Panc1 (cell line): ENCODE measurements around the gene PHKB. TPM values are rescaled to one million over a fixed set of nuclear protein-coding genes. Genes with fewer than 3 reads are reported as not detected.
"Not testable (repeated sequence)": the region's sequence is repeated elsewhere in the genome, so short reads cannot be mapped to it uniquely, and the experiment has no call there.

Experiments
- ATAC-seq: fragments of 200-7000 bp; cut with Tn5 transposase; 2 replicates; pipeline ENCODE4 v1.9.1; 2020; ENCODE audit warnings: mild to moderate bottlenecking, moderate library complexity
- BruUV-seq: library from RNA; stranded (reverse); fragments of 400-500 nt; replicated peaks from 2 replicates; lab custom pipeline; 2021; lab: Mats Ljungman, UMichigan
- CTCF ChIA-PET: fragments of 300-600 bp; sonication (Branson Sonifier 250); formaldehyde crosslinking; loops from one replicate; lab custom pipeline; 2022; ENCODE audit warnings: antibody characterized with exemption; lab: Charles Lee
- POLR2A ChIA-PET: fragments of 300-600 bp; sonication (Branson Sonifier 250); formaldehyde crosslinking; loops from one replicate; lab custom pipeline; 2022; ENCODE audit warnings: antibody characterized with exemption; lab: Charles Lee
- DNase-seq: peaks from one replicate; pipeline ENCODE4 v3.0.0-alpha.2; 2010; ENCODE audit warnings: low read depth, low spot score
- H3K27ac ChIP-seq: 2 replicates; pipeline ENCODE4 v1.5.1; 2011; ENCODE audit warnings: mild to moderate bottlenecking, low read length, inconsistent platforms
- H3K27me3 ChIP-seq: fragments of 200-500 bp; sonication (Bioruptor generic); 2 replicates; pipeline ENCODE4 v1.6.0; 2014; ENCODE audit warnings: low read length, inconsistent platforms; ENCODE audit not compliant: control insufficient read depth, insufficient read depth
- H3K36me3 ChIP-seq: fragments of 200-500 bp; sonication (Bioruptor generic); 2 replicates; pipeline ENCODE4 v1.5.1; 2014; ENCODE audit warnings: inconsistent platforms, mild to moderate bottlenecking, low read length, moderate library complexity; ENCODE audit not compliant: control insufficient read depth, insufficient read depth
- H3K4me1 ChIP-seq: 2 replicates; pipeline ENCODE4 v1.5.1; 2011; ENCODE audit warnings: inconsistent platforms, mild to moderate bottlenecking, low read length, moderate library complexity; ENCODE audit not compliant: control insufficient read depth, insufficient read depth
- H3K4me3 ChIP-seq, 2 experiments: 2 replicates each; pipeline ENCODE4 v1.5.1; 2011 to 2012; ENCODE audit warnings: low read depth in 2 of 2, low read length in 2 of 2, mild to moderate bottlenecking in 2 of 2, inconsistent platforms in 1 of 2, moderate library complexity in 1 of 2
- H3K9me3 ChIP-seq: fragments of 200-500 bp; sonication (Bioruptor generic); 2 replicates; pipeline ENCODE4 v1.5.1; 2014; ENCODE audit warnings: low read depth, mild to moderate bottlenecking, inconsistent platforms, low read length, moderate library complexity; ENCODE audit not compliant: control insufficient read depth, insufficient read depth
- CTCF ChIP-seq: fragments of 450-650 bp; IDR thresholded peaks from 2 replicates; pipeline ENCODE4 v1.5.1; 2017; ENCODE audit warnings: mild to moderate bottlenecking
- POLR2AphosphoS5 ChIP-seq: IDR thresholded peaks from 2 replicates; pipeline ENCODE4 v1.6.1; 2012; ENCODE audit warnings: mild to moderate bottlenecking, low read depth, low read length, moderate library complexity
- SIN3A ChIP-seq: IDR thresholded peaks from 2 replicates; pipeline ENCODE4 v1.6.1; 2012; ENCODE audit warnings: low read depth, mild to moderate bottlenecking, low read length, moderate library complexity, borderline replicate concordance; ENCODE audit not compliant: insufficient read depth
- TCF7L2 ChIP-seq: IDR thresholded peaks from 2 replicates; pipeline ENCODE4 v1.6.1; 2011; ENCODE audit warnings: mild to moderate bottlenecking, low read depth, low read length, inconsistent platforms
- in situ Hi-C: cut with HindIII; loops from 2 replicates; pipeline ENCODE4 v1.10.0; 2016; ENCODE audit warnings: low sequenced_read_pairs, low pct_unique_long_range_greater_than_20kb
- intact Hi-C: fragments of 100-400 bp; cut with micrococcal nuclease; formaldehyde crosslinking; loops from one replicate; pipeline ENCODE4 v1.10.0; 2022; ENCODE audit not compliant: unreplicated experiment
- total RNA-seq: library from RNA; stranded (reverse); gene quantifications from one replicate; pipeline ENCODE4 v1.2.1, GENCODE V29; 2021; ENCODE audit not compliant: unreplicated experiment
- TF ChIP-seq, protein P1 (sequence below), 2 experiments: IDR thresholded peaks; 2 replicates each; pipeline ENCODE4 v1.6.1; 2011 to 2012; ENCODE audit warnings: low read depth in 2 of 2, control low read depth in 1 of 2, low read length in 1 of 2, mild to moderate bottlenecking in 1 of 2, moderate library complexity in 1 of 2; ENCODE audit not compliant: insufficient read depth in 1 of 2

Gene PHKB
- total RNA-seq, 1 experiment from 2014 or later: 29.5 TPM

DNA sequence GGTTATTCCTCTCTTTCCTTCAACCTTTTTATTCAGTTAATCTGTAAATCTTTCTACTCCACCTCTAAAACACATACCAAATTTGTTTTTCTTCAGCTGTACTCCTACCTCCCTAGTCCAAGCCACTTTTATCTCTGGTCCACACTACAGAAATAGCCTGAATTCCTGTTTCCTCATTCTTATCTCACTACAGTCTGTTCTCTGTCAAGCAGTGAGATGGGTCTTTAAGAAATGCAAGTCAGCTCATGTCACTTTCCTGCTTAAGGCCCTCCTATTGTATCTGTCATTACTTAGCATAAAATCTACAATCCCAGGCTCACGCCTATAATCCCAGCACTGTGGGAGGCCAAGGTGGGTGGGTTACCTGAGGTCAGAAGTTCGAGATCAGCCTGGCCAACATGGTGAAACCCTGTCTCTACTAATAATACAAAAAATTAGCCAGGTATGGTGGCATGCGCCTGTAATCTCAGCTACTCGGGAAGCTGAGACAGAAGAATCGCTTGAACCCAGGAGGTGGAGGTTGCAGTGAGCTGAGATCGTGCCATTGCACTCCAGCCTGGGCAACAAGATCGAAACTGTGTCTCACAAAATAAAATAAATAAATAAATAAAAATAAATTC, 7.0 kb downstream of the PHKB start:
- H3K4me3 ChIP-seq, POLR2A ChIA-PET, H3K4me1 ChIP-seq, in situ Hi-C loops, H3K27me3 ChIP-seq, H3K27ac ChIP-seq, DNase-seq, H3K9me3 ChIP-seq, CTCF ChIA-PET, ATAC-seq, BruUV-seq, H3K36me3 ChIP-seq: not testable (repeated sequence)
- intact Hi-C loops: loop anchor here (10.0 kb wide), 1 partner anchor 323 kb away; the partner anchor contains the start of gene NETO2

GRCh38 chr16:47469227-47469626, 8.1 kb downstream of the PHKB start:
- H3K4me3 ChIP-seq: no peak overlapping the region
- H3K4me1 ChIP-seq: no peaks in the 10 kb centered on the region
- H3K36me3 ChIP-seq: no peaks in the 10 kb centered on the region
- BruUV-seq: no TSS peak
- H3K27ac ChIP-seq: no peak overlapping the region
- H3K27me3 ChIP-seq: no peaks in the 10 kb centered on the region
- POLR2A ChIA-PET: no interaction called here
- no peak for TF ChIP-seq CTCF
- no peak for TF ChIP-seq POLR2AphosphoS5
- no peak for TF ChIP-seq TCF7L2
- no peak for TF ChIP-seq SIN3A
- TF ChIP-seq, protein P1, sequence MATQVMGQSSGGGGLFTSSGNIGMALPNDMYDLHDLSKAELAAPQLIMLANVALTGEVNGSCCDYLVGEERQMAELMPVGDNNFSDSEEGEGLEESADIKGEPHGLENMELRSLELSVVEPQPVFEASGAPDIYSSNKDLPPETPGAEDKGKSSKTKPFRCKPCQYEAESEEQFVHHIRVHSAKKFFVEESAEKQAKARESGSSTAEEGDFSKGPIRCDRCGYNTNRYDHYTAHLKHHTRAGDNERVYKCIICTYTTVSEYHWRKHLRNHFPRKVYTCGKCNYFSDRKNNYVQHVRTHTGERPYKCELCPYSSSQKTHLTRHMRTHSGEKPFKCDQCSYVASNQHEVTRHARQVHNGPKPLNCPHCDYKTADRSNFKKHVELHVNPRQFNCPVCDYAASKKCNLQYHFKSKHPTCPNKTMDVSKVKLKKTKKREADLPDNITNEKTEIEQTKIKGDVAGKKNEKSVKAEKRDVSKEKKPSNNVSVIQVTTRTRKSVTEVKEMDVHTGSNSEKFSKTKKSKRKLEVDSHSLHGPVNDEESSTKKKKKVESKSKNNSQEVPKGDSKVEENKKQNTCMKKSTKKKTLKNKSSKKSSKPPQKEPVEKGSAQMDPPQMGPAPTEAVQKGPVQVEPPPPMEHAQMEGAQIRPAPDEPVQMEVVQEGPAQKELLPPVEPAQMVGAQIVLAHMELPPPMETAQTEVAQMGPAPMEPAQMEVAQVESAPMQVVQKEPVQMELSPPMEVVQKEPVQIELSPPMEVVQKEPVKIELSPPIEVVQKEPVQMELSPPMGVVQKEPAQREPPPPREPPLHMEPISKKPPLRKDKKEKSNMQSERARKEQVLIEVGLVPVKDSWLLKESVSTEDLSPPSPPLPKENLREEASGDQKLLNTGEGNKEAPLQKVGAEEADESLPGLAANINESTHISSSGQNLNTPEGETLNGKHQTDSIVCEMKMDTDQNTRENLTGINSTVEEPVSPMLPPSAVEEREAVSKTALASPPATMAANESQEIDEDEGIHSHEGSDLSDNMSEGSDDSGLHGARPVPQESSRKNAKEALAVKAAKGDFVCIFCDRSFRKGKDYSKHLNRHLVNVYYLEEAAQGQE (IDR thresholded peaks at IDR 0.05; ENCODE audit: insufficient read depth in 1 of 2, low read depth in 2 of 2, low read length in 1 of 2): no peak
- ATAC-seq (no peak), DNase-seq (no peak)
- intact Hi-C loops (loop anchor here (10.0 kb wide), 1 partner anchor 324 kb away; the partner anchor contains the start of gene NETO2), in situ Hi-C loops (no loop called here)
- CTCF ChIA-PET: no interaction called here
- no peaks in the 10 kb centered on the region for H3K9me3 ChIP-seq

DNA sequence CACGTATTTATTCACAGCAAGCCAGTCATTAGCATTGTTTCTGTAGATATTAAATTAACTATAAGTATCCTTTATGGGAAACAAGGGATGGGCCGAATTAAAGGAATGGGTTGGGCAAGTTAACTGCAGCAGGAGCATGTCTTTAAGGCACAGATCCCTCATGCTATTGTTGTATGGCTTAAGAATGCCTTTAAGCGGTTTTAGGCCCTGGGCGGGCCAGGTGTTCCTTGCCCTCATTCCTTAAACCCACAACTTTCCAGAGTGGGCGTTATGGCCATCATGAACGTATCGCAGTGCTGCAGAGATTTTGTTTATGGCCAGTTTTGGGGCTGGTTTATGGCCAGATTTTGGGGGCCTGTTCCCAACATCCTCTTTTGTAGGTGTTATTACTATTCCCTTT, 9.1 kb downstream of the PHKB start:
- no TSS peak for BruUV-seq
- H3K27me3 ChIP-seq: no peaks in the 10 kb centered on the region
- intact Hi-C loops: no loop called here

More for the DNA sequence above, 9.1 kb downstream of the PHKB start:
- Histone ChIP-seq H3K4me1 (no peaks in the 10 kb centered on the region), H3K36me3 (no peaks in the 10 kb centered on the region), H3K4me3 (no peak overlapping the region), H3K27ac (no peak overlapping the region), H3K9me3 (no peaks in the 10 kb centered on the region)
- POLR2A ChIA-PET: no interaction called here
- DNase-seq: no peak
- in situ Hi-C loops: no loop called here
- CTCF ChIA-PET: no interaction called here
- ATAC-seq: no peak
- no peak for TF ChIP-seq TCF7L2
- no peak for TF ChIP-seq SIN3A
- TF ChIP-seq POLR2AphosphoS5: no peak
- no peak for TF ChIP-seq CTCF
- TF ChIP-seq, protein P1 (IDR thresholded peaks at IDR 0.05; ENCODE audit: insufficient read depth in 1 of 2, low read depth in 2 of 2, low read length in 1 of 2): no peak
